Lung (tissue), 12 donors: ENCODE results near the gene YY1. TPM values are rescaled to one million over a fixed set of nuclear protein-coding genes. Genes with fewer than 3 reads are reported as not detected.

Experiments
- ATAC-seq: fragments of 200-7000 bp; cut with Tn5 transposase; one replicate; pipeline ENCODE4 v1.9.1; 2020; ENCODE audit warnings: moderate number of reproducible peaks; ENCODE audit not compliant: insufficient read depth, low FRiP score
- DNase-seq, 3 donors: peaks; one replicate each; pipeline ENCODE4 v3.0.0-alpha.2; 2013 to 2017
- H3K27ac ChIP-seq, 2 donors: one replicate each; pipeline ENCODE4 v1.5.1; 2013; ENCODE audit warnings: mild to moderate bottlenecking in 2 of 2, moderate library complexity in 2 of 2, control low read depth in 1 of 2, inconsistent platforms in 1 of 2, low read depth in 1 of 2, low read length in 1 of 2
- H3K27me3 ChIP-seq, 3 donors: one replicate each; pipeline ENCODE4 v1.5.1; 2013; ENCODE audit warnings: low read length in 2 of 3; ENCODE audit not compliant: control insufficient read depth in 3 of 3, insufficient read depth in 3 of 3
- H3K36me3 ChIP-seq, 4 donors: one replicate each; pipeline ENCODE4 v1.5.1; 2013; ENCODE audit warnings: low read length in 4 of 4, mild to moderate bottlenecking in 1 of 4, moderate library complexity in 1 of 4; ENCODE audit not compliant: control insufficient read depth in 4 of 4, insufficient read depth in 4 of 4
- H3K4me1 ChIP-seq, 5 donors: one replicate each; pipeline ENCODE4 v1.5.1; 2013; ENCODE audit warnings: low read length in 5 of 5, mild to moderate bottlenecking in 2 of 5, moderate library complexity in 1 of 5; ENCODE audit not compliant: control insufficient read depth in 5 of 5, insufficient read depth in 5 of 5
- H3K4me3 ChIP-seq: one replicate; pipeline ENCODE4 v1.5.1; 2013; ENCODE audit warnings: mild to moderate bottlenecking, control low read depth, moderate library complexity
- H3K9ac ChIP-seq, 2 donors: one replicate each; pipeline ENCODE4 v1.5.1; 2013; ENCODE audit warnings: low read length in 2 of 2, control low read depth in 1 of 2; ENCODE audit not compliant: insufficient read depth in 1 of 2
- H3K9me3 ChIP-seq, 4 donors: one replicate each; pipeline ENCODE4 v1.5.1; 2013; ENCODE audit warnings: low read length in 3 of 4, mild to moderate bottlenecking in 1 of 4, moderate library complexity in 1 of 4; ENCODE audit not compliant: control insufficient read depth in 4 of 4, insufficient read depth in 3 of 4
- WGBS, 2 donors: extraction: QIAGEN DNeasy Blood & Tissue Kit; methylation state at CpG; one replicate each; pipeline ENCODE4 v1.1.7; 2013; 5-methylcytosine and 5-hydroxymethylcytosine counted together
- polyA plus RNA-seq, 2 donors: library from polyadenylated mRNA; stranded (reverse); fragments of 200-250 nt; gene quantifications; one replicate each; pipeline ENCODE4 v1.2.1, GENCODE V29; 2013
- total RNA-seq, 2 donors: library from RNA; depleted of rRNA in 1 of 2; stranded (reverse); fragments of >200 nt in 1 of 2; gene quantifications; one replicate each; pipeline ENCODE4 v1.2.1, GENCODE V29; 2014 to 2021
- TF ChIP-seq, protein P1 (sequence below): IDR thresholded peaks from 2 replicates; pipeline ENCODE4 v1.5.1; 2012; ENCODE audit warnings: mild to moderate bottlenecking; ENCODE audit errors: control extremely low read depth, extremely low read depth
- donor health status: control.
- donor health status: control.
- donor health status: Bipolar disorder and iron deficiency.
- donor health status: healthy.
- donor health status: DM: yes; HTN: yes; CAD: no.

The YY1 gene
- total and polyA plus RNA-seq, 4 donors: 22.9 to 62.9 (median 34.6) TPM

- no peaks in the 10 kb centered on the region for H3K9me3 ChIP-seq
- H3K27me3 ChIP-seq: no peaks in the 10 kb centered on the region
- peaks cover 0 to 12% (median 4%) of the 10 kb centered on the region in 5 donors for H3K4me1 ChIP-seq
- DNase-seq (peak; percentile 26 to 27 (median 26)), ATAC-seq (no peak)
- peak overlapping the region; percentile 23 to 63 for H3K9ac ChIP-seq
- WGBS, 2 donors: 54 to 63% methylated on average over 21 of the region's 21 CpGs
- TF ChIP-seq, protein P1, sequence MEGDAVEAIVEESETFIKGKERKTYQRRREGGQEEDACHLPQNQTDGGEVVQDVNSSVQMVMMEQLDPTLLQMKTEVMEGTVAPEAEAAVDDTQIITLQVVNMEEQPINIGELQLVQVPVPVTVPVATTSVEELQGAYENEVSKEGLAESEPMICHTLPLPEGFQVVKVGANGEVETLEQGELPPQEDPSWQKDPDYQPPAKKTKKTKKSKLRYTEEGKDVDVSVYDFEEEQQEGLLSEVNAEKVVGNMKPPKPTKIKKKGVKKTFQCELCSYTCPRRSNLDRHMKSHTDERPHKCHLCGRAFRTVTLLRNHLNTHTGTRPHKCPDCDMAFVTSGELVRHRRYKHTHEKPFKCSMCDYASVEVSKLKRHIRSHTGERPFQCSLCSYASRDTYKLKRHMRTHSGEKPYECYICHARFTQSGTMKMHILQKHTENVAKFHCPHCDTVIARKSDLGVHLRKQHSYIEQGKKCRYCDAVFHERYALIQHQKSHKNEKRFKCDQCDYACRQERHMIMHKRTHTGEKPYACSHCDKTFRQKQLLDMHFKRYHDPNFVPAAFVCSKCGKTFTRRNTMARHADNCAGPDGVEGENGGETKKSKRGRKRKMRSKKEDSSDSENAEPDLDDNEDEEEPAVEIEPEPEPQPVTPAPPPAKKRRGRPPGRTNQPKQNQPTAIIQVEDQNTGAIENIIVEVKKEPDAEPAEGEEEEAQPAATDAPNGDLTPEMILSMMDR: no peak
- no peak overlapping the region for H3K4me3 ChIP-seq
- peak overlapping the region; percentile 88 to 98 for H3K27ac ChIP-seq
- H3K36me3 ChIP-seq: no peaks in the 10 kb centered on the region
Observed at GRCh38 chr14:100192250-100192671, 46.7 kb upstream of the YY1 start.

DNA sequence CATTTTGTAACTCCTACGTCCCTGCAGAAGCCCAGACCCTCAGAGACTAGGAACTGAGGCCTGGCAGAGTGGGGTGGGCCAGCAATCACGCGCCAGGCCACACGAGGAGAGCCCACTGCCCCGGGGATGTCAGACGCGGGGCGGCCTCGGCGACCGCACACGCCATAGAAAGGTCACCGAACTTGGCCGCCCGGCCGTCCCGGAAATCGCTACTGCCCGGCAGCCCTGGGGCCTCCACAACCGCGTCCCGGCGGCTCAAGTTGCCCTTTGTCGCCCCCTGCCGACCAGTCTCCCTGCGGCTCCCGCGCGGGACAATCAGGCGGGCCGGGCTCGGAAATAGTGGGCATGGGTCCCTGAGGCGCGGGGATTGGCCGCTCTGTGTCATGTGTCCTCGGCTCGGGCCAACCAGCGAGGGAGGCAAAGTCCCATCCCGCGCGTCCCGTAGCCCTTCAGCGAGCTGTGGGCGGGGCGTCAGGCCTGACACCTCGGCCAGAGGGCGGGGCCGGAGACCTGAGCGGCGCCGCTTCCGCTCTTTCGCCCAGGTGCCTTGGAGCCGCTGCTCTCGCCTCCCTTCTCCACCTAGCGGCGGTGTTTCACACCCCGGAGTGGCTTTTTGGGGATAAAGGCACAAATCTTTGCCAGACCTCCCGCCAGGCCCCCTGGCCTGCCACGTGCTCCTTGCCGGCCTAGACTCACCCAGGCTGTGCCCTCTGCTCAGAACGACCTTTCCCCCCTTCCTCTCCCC lies 46.1 kb upstream of the YY1 start:
- DNase-seq (peak; percentile 99), ATAC-seq (peak; percentile 100)
- Histone ChIP-seq H3K36me3 (no peaks in the 10 kb centered on the region), H3K9ac (peak overlapping the region; percentile 53 to 63), H3K27ac (peak overlapping the region; percentile 88 to 98), H3K27me3 (no peaks in the 10 kb centered on the region), H3K4me3 (peak overlapping the region; percentile 0), H3K9me3 (no peaks in the 10 kb centered on the region), H3K4me1 (peaks cover 0 to 12% (median 4%) of the 10 kb centered on the region in 5 donors)
- TF ChIP-seq, protein P1: peak; percentile 95
- 1 to 2% methylated on average over 52 to 62 of the region's 62 CpGs for WGBS, 2 donors

- Histone ChIP-seq H3K36me3 (no peaks in the 10 kb centered on the region), H3K27me3 (no peaks in the 10 kb centered on the region), H3K4me1 (peaks cover 0 to 12% (median 4%) of the 10 kb centered on the region in 5 donors), H3K9me3 (no peaks in the 10 kb centered on the region), H3K4me3 (peak overlapping the region; percentile 0), H3K27ac (peak overlapping the region; percentile 73 to 86), H3K9ac (peak overlapping the region in 1 of 2 donors; percentile 53)
- ATAC-seq: no peak
- TF ChIP-seq, protein P1: no peak
- 63 to 65% methylated on average over 12 of the region's 12 CpGs for WGBS, 2 donors
- DNase-seq: peak in 2 of 3 donors; percentile 20 to 32
Observed at GRCh38 chr14:100193417-100194357, 45.3 kb upstream of the YY1 start.
